GM12872 (cell line): ENCODE data around the gene ABI3BP.

Source experiments
- TF ChIP-seq, protein P1 (sequence below): IDR thresholded peaks from 3 replicates; pipeline ENCODE4 v1.5.1; 2011; ENCODE audit warnings: low read depth, mild to moderate bottlenecking, low read length, moderate library complexity; ENCODE audit not compliant: insufficient read depth

ABI3BP gene

DNA sequence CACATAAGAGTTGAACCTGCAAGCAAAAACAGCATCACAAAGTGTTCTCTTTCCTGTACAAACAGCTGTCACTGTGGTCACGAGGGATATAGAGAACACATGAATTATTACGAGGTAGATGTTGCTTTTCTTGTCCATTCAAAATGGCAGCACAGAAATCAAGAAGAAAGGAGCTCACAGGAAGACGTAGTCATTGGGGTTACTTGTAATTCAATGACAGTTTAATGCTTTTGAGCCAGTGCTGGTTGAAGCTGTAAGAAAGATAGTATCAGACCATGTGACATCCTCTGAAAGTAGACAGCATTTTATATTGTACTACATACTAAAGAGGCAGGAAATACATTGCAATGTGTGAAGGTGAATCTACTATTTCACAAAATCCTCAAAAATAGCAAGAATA lies 140.4 kb downstream of the ABI3BP start:
- TF ChIP-seq, protein P1, sequence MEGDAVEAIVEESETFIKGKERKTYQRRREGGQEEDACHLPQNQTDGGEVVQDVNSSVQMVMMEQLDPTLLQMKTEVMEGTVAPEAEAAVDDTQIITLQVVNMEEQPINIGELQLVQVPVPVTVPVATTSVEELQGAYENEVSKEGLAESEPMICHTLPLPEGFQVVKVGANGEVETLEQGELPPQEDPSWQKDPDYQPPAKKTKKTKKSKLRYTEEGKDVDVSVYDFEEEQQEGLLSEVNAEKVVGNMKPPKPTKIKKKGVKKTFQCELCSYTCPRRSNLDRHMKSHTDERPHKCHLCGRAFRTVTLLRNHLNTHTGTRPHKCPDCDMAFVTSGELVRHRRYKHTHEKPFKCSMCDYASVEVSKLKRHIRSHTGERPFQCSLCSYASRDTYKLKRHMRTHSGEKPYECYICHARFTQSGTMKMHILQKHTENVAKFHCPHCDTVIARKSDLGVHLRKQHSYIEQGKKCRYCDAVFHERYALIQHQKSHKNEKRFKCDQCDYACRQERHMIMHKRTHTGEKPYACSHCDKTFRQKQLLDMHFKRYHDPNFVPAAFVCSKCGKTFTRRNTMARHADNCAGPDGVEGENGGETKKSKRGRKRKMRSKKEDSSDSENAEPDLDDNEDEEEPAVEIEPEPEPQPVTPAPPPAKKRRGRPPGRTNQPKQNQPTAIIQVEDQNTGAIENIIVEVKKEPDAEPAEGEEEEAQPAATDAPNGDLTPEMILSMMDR, result no peak

DNA sequence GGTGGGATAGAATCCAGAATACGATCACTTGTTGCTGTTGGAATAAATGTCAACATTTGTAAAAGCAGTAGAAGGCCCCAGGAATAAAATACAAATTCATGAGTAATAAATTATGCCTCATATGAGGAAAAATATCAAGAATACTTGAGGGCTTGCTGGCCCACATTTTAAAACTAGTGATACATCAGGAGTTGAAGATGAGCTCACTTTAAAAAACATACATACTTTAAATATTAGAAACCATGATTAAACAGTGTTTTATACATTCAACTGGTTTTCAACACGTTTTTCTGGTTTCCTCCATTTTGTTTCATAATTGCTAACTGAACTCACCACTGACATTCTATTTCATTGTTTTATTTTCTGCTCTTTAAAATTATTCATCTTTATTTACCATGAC lies 142.5 kb downstream of the ABI3BP start:
- TF ChIP-seq, protein P1, result no peak

DNA sequence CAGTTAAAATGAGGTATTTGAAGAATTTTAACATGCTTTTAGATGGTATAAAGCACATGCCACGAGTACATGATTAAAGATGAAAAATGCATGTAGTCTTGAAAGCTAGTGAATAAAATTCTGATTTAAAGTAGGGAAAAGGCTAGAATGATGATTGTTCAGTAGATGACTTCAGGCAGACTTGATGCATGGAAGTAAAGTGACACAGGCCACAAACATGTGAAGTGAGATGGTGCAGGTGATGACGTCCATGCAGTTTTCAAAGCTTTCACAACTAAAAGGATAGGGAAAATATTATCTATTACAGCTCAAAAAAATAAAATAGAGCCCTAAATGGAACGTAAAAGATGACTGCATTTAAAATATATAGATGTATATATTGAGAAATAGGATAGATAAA lies 143.1 kb downstream of the ABI3BP start:
- TF ChIP-seq, protein P1, result no peak

DNA sequence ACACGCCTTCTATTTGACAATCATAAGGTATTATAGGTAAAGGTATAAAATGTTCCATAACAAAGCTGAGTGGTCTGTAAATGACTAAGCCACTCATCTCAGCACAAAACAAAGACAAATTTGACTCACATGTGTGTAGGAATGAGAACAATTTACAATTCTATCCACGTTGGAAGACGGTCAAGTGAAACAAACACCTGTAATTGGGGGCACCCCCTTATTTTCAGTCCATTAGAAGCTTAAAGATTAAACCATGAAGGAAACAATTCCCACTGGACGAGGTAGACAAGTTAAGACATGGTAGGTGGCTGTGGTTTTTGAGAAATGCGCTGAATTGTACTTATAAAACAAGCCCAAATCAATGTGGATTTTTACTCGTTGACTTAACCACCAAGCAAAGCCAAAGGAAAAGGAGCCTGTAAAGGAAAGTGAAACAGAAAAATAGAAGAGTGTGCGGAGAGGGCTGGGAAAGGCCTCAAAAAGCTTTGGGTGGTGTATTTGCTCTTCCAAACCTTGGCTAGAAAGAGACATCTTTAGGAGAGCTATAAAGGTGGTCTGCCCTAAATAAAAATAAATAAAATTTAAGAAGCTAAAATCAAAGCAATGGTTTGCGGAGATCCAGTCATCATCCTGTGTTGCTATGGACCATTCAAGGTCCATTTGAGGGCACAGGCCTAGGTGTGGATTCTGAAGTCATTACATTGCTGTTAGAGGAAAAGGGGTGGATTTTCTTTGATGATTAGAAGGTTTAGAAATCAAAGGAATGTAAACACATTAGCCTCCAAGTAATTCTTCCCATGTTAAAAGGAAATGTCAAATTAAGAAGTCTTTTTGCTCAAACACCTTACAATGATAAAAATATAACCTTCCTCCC lies 148.9 kb downstream of the ABI3BP start:
- TF ChIP-seq, protein P1, result no peak

DNA sequence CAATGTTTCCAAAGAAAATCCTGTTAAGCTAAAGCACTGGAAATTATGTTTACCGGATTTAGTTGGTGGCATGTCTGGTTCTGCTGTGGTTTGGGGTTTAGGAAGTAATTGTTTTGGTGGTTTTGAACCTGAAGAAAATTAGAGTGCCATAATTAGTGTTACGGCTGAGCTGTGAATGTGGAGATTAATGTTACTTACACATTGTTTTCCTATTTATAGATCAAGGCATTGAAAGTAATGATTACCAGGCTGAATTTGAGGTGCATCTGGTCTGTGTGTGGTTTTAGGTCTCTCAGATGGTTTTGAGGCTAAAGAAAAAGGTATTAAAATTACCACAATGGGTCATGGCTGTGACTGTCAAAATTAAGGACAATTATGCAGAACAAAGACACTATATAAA lies 155.1 kb downstream of the ABI3BP start:
- TF ChIP-seq, protein P1, result no peak

DNA sequence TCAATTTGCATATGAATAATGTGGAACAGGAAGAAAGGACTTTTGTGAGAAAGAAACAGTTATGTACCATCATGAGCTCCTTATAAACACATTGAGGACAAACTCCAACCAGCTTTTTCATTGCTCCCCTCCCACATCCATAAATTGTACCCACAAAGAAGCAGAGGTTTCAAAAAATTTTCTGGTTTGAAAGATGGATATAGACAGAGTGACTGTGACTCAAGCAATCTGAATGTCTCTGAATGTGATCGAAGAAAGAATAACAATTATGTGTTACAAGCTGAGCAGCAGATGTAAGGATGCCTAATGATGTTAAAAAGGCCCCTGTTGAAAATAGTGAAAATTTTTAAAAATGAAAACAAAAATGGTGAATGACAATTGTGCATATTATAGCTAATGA lies 156.6 kb downstream of the ABI3BP start:
- TF ChIP-seq, protein P1, result no peak

DNA sequence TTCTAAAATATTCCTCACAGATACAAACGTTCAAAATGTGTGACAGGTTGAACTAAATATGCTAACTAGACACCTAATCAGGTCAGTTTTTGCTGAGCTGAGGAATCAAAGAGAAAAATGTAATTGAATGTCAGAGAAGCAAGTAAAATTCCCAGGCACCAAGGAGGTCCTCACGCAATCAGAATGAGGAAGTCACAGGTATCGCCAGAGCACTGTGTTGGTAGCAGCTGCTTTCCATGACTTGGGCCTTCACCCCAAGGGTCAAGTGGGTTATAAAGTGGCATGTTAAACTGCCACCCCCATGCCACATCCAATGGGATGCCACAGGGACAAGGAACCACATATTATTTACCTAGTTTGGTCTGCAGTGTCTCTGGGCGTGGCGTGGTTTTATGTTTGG lies 158.9 kb downstream of the ABI3BP start:
- TF ChIP-seq, protein P1, result no peak

DNA sequence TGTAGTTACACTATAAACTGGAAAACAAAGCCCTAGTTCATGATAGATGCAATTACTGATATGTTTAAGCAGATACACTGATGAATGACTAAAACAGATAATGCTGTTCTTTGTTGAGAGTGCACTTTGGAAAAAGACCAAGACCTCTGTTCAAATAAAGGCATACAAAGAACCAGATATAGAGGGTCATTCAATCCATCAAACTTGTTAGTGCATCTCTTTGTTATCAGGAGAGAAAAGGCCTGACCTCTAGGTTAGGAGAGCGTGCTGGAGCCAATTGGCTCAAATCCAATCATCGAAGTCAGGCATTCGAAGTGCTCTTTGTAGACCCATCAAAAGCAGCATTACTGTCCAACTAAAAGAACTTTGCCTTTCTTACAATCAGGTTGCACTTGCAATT lies 159.7 kb downstream of the ABI3BP start:
- TF ChIP-seq, protein P1, result no peak
